Activated CD8-positive, alpha-beta T cell treated with anti-CD3 and anti-CD28 coated beads for 36 hours (primary cell): ENCODE measurements around the gene KLHDC3. TPM values are rescaled to one million over a fixed set of nuclear protein-coding genes. Genes with fewer than 3 reads are reported as not detected.

Source experiments
- ATAC-seq: fragments of 200-7000 bp; cut with Tn5 transposase; one replicate; pipeline ENCODE4 v1.10.0; 2021; ENCODE audit warnings: mild to moderate bottlenecking, moderate library complexity
- CTCF ChIA-PET: fragments of 350-600 bp; sonication (Branson Sonifier 250); formaldehyde crosslinking; loops from one replicate; lab custom pipeline; 2021; ENCODE audit warnings: antibody characterized with exemption; lab: Charles Lee
- POLR2A ChIA-PET: fragments of 350-600 bp; sonication (Branson Sonifier 250); formaldehyde crosslinking; loops from one replicate; lab custom pipeline; 2021; ENCODE audit warnings: antibody characterized with exemption; lab: Charles Lee
- DNase-seq: peaks from one replicate; pipeline ENCODE4 v3.0.0-alpha.2; 2020
- H3K27ac Mint-ChIP-seq: one replicate; pipeline ENCODE4 v1.8.0; 2021; ENCODE audit warnings: mild to moderate bottlenecking, mixed read lengths
- H3K27me3 Mint-ChIP-seq: one replicate; pipeline ENCODE4 v1.8.0; 2021; ENCODE audit warnings: mixed read lengths
- H3K36me3 Mint-ChIP-seq: one replicate; pipeline ENCODE4 v1.8.0; 2021; ENCODE audit warnings: low read depth, mixed read lengths
- H3K4me1 Mint-ChIP-seq: one replicate; pipeline ENCODE4 v1.8.0; 2021; ENCODE audit warnings: low read depth, mixed read lengths
- H3K4me3 Mint-ChIP-seq: one replicate; pipeline ENCODE4 v1.8.0; 2021; ENCODE audit warnings: mild to moderate bottlenecking, moderate library complexity, mixed read lengths
- H3K9me3 Mint-ChIP-seq: one replicate; pipeline ENCODE4 v1.8.0; 2021; ENCODE audit warnings: mixed read lengths
- intact Hi-C: fragments of 100-400 bp; cut with micrococcal nuclease; formaldehyde crosslinking; loops from one replicate; pipeline ENCODE4 v1.10.0; 2022
- total RNA-seq, 2 experiments: library from RNA; stranded (reverse); gene quantifications; one replicate each; pipeline ENCODE4 v1.2.3, GENCODE V29; 2021
- TF ChIP-seq, protein P1 (sequence below): fragments of 200-600 bp; IDR thresholded peaks from one replicate; pipeline ENCODE4 v1.8.0; 2022; ENCODE audit warnings: antibody characterized with exemption, mild to moderate bottlenecking

KLHDC3 gene
- total RNA-seq, 2 experiments from 2014 or later, result 58.6 to 64.0 TPM

DNA sequence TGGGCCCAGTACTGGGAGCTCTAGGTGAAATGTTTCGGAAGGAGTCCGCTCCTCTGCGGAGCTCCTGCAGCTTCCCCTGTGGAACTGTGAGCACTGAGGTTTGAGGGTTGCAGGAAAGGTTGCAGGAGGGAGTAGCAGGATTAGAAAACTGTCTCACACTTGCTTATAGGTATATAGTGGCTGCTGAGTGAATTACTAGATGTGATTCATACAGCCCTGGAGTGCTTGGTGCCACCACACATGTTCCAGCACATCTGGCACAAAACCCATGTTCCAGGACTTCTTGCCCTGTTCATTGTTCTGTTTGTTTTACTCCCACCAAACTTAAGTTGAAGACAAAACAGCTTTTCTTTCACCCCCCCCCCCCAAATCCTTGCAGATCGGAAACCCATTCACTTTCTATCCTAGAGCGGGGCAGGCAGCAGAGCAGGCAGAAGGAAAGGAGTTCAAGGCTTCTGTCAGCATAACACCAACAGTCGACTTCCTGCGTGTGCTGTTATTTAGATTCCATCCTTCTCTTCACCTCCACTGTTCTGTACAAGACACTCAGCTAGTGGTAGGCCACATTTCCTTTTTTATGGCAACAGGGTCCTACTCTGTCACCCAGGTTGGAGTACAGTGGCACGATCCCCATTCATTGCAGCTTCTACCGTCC, 34.4 kb upstream of the KLHDC3 start:
- TF ChIP-seq, protein P1, sequence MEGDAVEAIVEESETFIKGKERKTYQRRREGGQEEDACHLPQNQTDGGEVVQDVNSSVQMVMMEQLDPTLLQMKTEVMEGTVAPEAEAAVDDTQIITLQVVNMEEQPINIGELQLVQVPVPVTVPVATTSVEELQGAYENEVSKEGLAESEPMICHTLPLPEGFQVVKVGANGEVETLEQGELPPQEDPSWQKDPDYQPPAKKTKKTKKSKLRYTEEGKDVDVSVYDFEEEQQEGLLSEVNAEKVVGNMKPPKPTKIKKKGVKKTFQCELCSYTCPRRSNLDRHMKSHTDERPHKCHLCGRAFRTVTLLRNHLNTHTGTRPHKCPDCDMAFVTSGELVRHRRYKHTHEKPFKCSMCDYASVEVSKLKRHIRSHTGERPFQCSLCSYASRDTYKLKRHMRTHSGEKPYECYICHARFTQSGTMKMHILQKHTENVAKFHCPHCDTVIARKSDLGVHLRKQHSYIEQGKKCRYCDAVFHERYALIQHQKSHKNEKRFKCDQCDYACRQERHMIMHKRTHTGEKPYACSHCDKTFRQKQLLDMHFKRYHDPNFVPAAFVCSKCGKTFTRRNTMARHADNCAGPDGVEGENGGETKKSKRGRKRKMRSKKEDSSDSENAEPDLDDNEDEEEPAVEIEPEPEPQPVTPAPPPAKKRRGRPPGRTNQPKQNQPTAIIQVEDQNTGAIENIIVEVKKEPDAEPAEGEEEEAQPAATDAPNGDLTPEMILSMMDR, result no peak
- H3K4me3 Mint-ChIP-seq, result peak overlapping the region; percentile 85
- peak; percentile 17 for ATAC-seq
- no peaks in the 10 kb centered on the region for H3K27me3 Mint-ChIP-seq
- CTCF ChIA-PET, result interaction anchor here (1.3 to 2.5 kb wide), 3 partner anchors 50 to 164 kb away, joined by 8 to 10 read pairs (median 9); partner anchors contain the start of gene CNPY3
- peaks cover 19% of the 10 kb centered on the region for H3K36me3 Mint-ChIP-seq
- H3K9me3 Mint-ChIP-seq, result no peaks in the 10 kb centered on the region
- POLR2A ChIA-PET, result interaction anchor here (0.6 to 3.8 kb wide), 26 partner anchors 8 to 272 kb away, joined by 3 to 38 read pairs (median 4); partner anchors contain the start of genes CNPY3, CUL7, KLHDC3 and PTCRA
- peak overlapping the region; percentile 95 for H3K27ac Mint-ChIP-seq
- DNase-seq, result peak; percentile 49
- H3K4me1 Mint-ChIP-seq, result peaks cover 43% of the 10 kb centered on the region
- intact Hi-C loops, result loop anchor here (1.0 to 5.0 kb wide), 2 partner anchors 33 to 49 kb away; partner anchors contain the start of genes KLHDC3 and MEA1

DNA sequence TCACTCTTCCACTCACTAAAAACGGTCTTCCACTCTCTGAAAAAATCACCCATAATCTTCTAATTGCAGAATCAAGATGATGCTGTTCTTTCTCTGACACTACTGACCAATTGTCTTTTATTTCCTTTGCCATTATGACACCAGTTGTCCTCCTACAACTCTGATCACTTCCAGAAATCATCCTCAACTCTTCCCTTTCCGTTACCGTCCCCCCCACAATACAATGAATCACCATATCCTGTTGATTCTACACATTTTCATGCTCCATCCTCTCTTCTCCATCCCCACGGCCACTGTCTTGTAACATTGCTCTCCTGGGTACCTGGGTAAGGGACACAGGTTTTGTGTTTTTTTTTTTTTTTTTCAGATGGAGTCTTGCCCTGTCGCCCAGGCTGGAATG, 32.2 kb upstream of the KLHDC3 start:
- TF ChIP-seq, protein P1, result no peak
- Mint-ChIP-seq H3K4me3 (no peak overlapping the region), H3K9me3 (no peaks in the 10 kb centered on the region), H3K36me3 (peaks cover 10% of the 10 kb centered on the region), H3K4me1 (peaks cover 43% of the 10 kb centered on the region), H3K27ac (peak overlapping the region; percentile 2), H3K27me3 (no peaks in the 10 kb centered on the region)
- intact Hi-C loops, result no loop called here
- no peak for ATAC-seq
- ChIA-PET CTCF (no interaction called here), POLR2A (no interaction called here)
- no peak for DNase-seq

DNA sequence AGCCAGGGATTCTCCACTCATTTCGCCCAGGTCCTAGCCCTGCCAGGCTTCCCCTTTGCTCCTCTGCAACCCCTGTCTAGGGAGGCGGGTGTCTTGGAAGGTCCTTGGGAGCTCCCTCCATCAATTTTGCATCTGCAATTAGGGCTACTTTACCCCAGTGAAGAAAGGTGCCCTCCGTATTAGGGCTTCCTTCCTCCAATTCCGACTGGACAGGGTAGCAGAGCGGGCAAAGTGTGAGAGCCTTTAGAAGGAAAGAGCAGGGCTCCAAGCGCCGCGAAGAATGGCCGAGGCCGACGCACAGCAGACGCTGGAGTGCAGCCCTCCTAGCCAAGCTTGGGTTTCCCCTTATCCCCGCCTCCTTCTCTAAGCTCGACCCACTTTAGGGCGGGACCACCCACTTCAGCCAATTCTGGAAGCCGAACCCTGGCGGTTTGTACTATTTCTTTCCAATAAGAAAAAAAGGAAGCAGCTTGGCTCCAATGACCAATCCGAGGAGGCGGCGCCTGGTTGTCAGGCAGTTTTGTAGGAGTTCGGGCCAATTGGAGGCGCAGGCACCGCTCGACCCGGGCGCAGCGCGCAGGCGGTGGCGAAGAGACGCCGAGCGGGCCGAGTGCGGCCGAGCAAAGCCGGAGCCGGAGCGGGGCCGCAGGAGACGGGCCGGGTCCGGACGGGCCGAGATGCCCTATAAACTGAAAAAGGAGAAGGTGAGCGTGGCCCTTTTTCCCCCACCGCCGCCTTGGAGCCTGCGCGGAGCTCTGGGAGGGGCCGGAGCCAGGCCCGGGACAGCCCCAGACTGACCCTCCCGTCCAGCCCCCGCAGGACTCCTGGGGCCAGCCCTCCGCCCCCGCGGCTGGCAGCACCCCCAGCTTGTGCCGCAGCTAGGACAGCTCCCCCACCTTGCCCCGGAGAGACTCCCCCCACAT, 29.8 kb upstream of the KLHDC3 start, which contains the start of gene PPP2R5D:
Gene PPP2R5D (plus strand): TSS at position 570 of the 923 bp plus-strand sequence. CDS start 108 bp downstream, at position 678.
- intact Hi-C loops, result no loop called here
- H3K27me3 Mint-ChIP-seq, result no peaks in the 10 kb centered on the region
- CTCF ChIA-PET, result interaction anchor here (1.0 to 1.8 kb wide), 5 partner anchors 25 to 245 kb away, joined by 3 to 7 read pairs (median 3); partner anchors contain the start of gene DNPH1
- H3K27ac Mint-ChIP-seq, result peak within 1 kb of the TSS; percentile 84
- POLR2A ChIA-PET, result interaction anchor here (0.6 to 2.2 kb wide), 13 partner anchors 9 to 253 kb away, joined by 3 to 17 read pairs (median 5); partner anchors contain the start of genes CNPY3, KLC4, KLHDC3 and MEA1
- ATAC-seq, result peak; percentile 94
- peak; percentile 99 for DNase-seq
- peak within 1 kb of the TSS; percentile 88 for H3K4me3 Mint-ChIP-seq
- TF ChIP-seq, protein P1, result no peak
- H3K36me3 Mint-ChIP-seq, result peaks cover 6% of the 10 kb centered on the region
- peaks cover 55% of the 10 kb centered on the region for H3K4me1 Mint-ChIP-seq
- no peaks in the 10 kb centered on the region for H3K9me3 Mint-ChIP-seq

DNA sequence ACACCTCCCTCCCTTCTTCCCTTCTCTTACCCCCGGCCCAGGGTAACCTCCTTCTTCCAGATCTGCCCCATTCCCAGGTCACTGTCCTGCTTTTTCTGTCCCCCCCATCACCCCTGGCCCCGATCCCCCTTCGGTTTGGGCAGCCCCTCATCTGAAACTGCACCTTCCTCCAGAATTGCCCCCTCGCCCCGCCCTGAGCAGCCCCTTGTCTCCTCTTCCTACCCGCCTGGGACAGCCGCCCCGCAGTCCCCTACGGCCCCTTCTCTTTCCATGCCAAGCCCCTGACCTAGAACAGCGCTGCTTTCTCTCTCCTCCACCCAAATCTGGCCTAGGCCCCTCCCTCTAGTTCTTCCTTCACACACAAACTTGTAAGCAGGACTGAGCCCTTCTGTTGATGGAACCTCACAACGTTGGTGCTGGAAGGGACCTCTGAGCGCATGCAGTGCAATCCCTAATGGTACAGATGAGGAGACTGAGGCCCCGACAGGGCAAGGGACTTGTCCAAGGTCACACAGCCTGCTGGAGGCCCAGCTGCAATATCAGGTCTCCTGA, 29.0 kb upstream of the KLHDC3 start:
- POLR2A ChIA-PET, result interaction anchor here (1.1 to 2.2 kb wide), 7 partner anchors 10 to 253 kb away, joined by 3 to 17 read pairs (median 6); partner anchors contain the start of genes CNPY3, KLC4, KLHDC3 and MEA1
- intact Hi-C loops, result no loop called here
- Mint-ChIP-seq H3K27ac (peak overlapping the region; percentile 84), H3K4me1 (peaks cover 50% of the 10 kb centered on the region), H3K4me3 (peak overlapping the region; percentile 88), H3K36me3 (peaks cover 10% of the 10 kb centered on the region), H3K27me3 (no peaks in the 10 kb centered on the region), H3K9me3 (no peaks in the 10 kb centered on the region)
- TF ChIP-seq, protein P1, result no peak
- ATAC-seq, result no peak
- peak; percentile 29 for DNase-seq
- CTCF ChIA-PET, result interaction anchor here (1.0 to 1.8 kb wide), 3 partner anchors 25 to 158 kb away, joined by 3 to 7 read pairs (median 7); no protein-coding TSS in a partner anchor
